HG03558 (cell line): ENCODE results near the gene TFDP3.

Experiments used
- ATAC-seq: cut with Tn5 transposase; IDR thresholded peaks from one replicate; pipeline ENCODE4 v1.9.1; 2021; ENCODE audit warnings: moderate number of reproducible peaks; ENCODE audit not compliant: unreplicated experiment; ENCODE audit errors: extremely low read depth

TFDP3 gene

GRCh38 chrX:133218329-133218728, at the start of gene TFDP3:
TFDP3 (minus strand) TSS chrX:133218354; CDS start chrX:133218259, 95 bp downstream.
- ATAC-seq, result no peak

- no peak for ATAC-seq
Observed at GRCh38 chrX:133267621-133268020, 49.5 kb upstream of the TFDP3 start.

- ATAC-seq, result no peak
Observed at GRCh38 chrX:133265331-133265730, 47.2 kb upstream of the TFDP3 start.

GRCh38 chrX:133258481-133258880, 40.3 kb upstream of the TFDP3 start:
- ATAC-seq, result no peak

GRCh38 chrX:133254666-133255065, 36.5 kb upstream of the TFDP3 start:
- ATAC-seq, result no peak

- no peak for ATAC-seq
Observed at GRCh38 chrX:133251204-133251603, 33.0 kb upstream of the TFDP3 start.

GRCh38 chrX:133250184-133251100, 32.3 kb upstream of the TFDP3 start:
- ATAC-seq, result no peak

- ATAC-seq, result no peak
Observed at GRCh38 chrX:133249266-133250058, 31.3 kb upstream of the TFDP3 start.

GRCh38 chrX:133248177-133248576, 30.0 kb upstream of the TFDP3 start:
- no peak for ATAC-seq

GRCh38 chrX:133246921-133247320, 28.8 kb upstream of the TFDP3 start:
- no peak for ATAC-seq

- ATAC-seq, result no peak
Observed at GRCh38 chrX:133235830-133236229, 17.7 kb upstream of the TFDP3 start.

GRCh38 chrX:133232331-133232730, 14.2 kb upstream of the TFDP3 start:
- no peak for ATAC-seq

- ATAC-seq, result no peak
Observed at GRCh38 chrX:133229361-133229760, 11.2 kb upstream of the TFDP3 start.

GRCh38 chrX:133215747-133216146, 2.4 kb downstream of the TFDP3 start:
- ATAC-seq, result no peak

GRCh38 chrX:133215017-133215416, 3.1 kb downstream of the TFDP3 start:
- peak; percentile 65 for ATAC-seq

- no peak for ATAC-seq
Observed at GRCh38 chrX:133214301-133214700, 3.9 kb downstream of the TFDP3 start.

GRCh38 chrX:133213117-133213516, 5.0 kb downstream of the TFDP3 start:
- ATAC-seq, result no peak

GRCh38 chrX:133207751-133208150, 10.4 kb downstream of the TFDP3 start:
- no peak for ATAC-seq

- ATAC-seq, result no peak
Observed at GRCh38 chrX:133191739-133192039, 26.5 kb downstream of the TFDP3 start.

- ATAC-seq, result no peak
Observed at GRCh38 chrX:133190877-133191738, 27.0 kb downstream of the TFDP3 start.
